H1 (cell line): ENCODE results near the gene CTNNA3.

Experiments used
- CREB1 ChIP-seq: IDR thresholded peaks from 2 replicates; pipeline ENCODE4 v1.6.1; 2012; ENCODE audit warnings: inconsistent platforms
- EZH2 ChIP-seq: fragments of 200-600 bp; sonication (generic); IDR thresholded peaks from 2 replicates; pipeline ENCODE4 v1.7.1; 2012; ENCODE audit warnings: low read depth, mild to moderate bottlenecking, moderate library complexity, low read length, inconsistent platforms; ENCODE audit not compliant: severe bottlenecking
- POLR2A ChIP-seq, 2 experiments: IDR thresholded peaks; 1 replicate in 1 of 2; 2 replicates in 1 of 2; pipeline ENCODE4 v1.6.1; 2011; ENCODE audit warnings: low read depth in 2 of 2, low read length in 2 of 2, mild to moderate bottlenecking in 2 of 2; ENCODE audit errors: control extremely low read depth in 1 of 2
- SIX5 ChIP-seq: IDR thresholded peaks from 2 replicates; pipeline ENCODE4 v1.6.1; 2011; ENCODE audit warnings: mild to moderate bottlenecking, low read depth, low read length
- ZNF274 ChIP-seq: IDR thresholded peaks from 2 replicates; pipeline ENCODE4 v1.7.0; 2012; ENCODE audit warnings: low read length, borderline replicate concordance; ENCODE audit errors: extremely low read depth
- TF ChIP-seq, protein P1 (sequence below), 3 experiments: IDR thresholded peaks; 1 replicate in 2 of 3; 2 replicates in 1 of 3; pipeline versions ENCODE4 v1.5.1 to v1.6.1; 2011; ENCODE audit warnings: low read length in 3 of 3, mild to moderate bottlenecking in 3 of 3, inconsistent platforms in 2 of 3, low read depth in 1 of 3, moderate library complexity in 1 of 3; ENCODE audit not compliant: insufficient read depth in 1 of 3; ENCODE audit errors: control extremely low read depth in 1 of 3
- TF ChIP-seq, protein P2 (sequence below): IDR thresholded peaks from 2 replicates; pipeline ENCODE4 v1.6.1; 2011; ENCODE audit warnings: low read length, improper control_type of control experiment

DNA sequence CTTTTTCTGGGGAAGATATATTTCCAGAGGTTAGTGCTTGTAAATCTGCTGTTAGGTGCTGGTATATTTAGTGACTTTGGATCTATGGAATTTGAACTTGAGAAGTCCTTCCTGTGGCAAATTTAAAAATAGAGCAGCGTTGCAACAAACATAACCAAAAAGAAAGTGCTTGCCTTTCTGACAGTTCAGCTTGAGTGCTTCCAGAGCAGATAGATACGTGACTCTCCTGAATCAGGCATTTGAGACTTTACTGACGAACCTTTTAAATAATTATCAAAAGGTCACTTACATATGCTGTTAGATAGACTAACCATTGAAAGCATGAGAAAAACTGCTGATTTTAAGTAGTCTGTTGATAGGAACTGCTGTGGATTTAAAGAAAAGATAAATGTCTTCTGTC is 1157.6 kb downstream of the CTNNA3 start:
- TF ChIP-seq, protein P1, sequence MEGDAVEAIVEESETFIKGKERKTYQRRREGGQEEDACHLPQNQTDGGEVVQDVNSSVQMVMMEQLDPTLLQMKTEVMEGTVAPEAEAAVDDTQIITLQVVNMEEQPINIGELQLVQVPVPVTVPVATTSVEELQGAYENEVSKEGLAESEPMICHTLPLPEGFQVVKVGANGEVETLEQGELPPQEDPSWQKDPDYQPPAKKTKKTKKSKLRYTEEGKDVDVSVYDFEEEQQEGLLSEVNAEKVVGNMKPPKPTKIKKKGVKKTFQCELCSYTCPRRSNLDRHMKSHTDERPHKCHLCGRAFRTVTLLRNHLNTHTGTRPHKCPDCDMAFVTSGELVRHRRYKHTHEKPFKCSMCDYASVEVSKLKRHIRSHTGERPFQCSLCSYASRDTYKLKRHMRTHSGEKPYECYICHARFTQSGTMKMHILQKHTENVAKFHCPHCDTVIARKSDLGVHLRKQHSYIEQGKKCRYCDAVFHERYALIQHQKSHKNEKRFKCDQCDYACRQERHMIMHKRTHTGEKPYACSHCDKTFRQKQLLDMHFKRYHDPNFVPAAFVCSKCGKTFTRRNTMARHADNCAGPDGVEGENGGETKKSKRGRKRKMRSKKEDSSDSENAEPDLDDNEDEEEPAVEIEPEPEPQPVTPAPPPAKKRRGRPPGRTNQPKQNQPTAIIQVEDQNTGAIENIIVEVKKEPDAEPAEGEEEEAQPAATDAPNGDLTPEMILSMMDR (IDR thresholded peaks at IDR 0.05; ENCODE audit: control extremely low read depth in 1 of 3, insufficient read depth in 1 of 3, low read depth in 1 of 3, low read length in 3 of 3) = no peak
- TF ChIP-seq POLR2A (IDR thresholded peaks at IDR 0.05; ENCODE audit: control extremely low read depth in 1 of 2, low read depth in 2 of 2, low read length in 2 of 2) = no peak
- TF ChIP-seq SIX5 = no peak
- no peak for TF ChIP-seq EZH2
- TF ChIP-seq CREB1 = no peak
- TF ChIP-seq, protein P2, sequence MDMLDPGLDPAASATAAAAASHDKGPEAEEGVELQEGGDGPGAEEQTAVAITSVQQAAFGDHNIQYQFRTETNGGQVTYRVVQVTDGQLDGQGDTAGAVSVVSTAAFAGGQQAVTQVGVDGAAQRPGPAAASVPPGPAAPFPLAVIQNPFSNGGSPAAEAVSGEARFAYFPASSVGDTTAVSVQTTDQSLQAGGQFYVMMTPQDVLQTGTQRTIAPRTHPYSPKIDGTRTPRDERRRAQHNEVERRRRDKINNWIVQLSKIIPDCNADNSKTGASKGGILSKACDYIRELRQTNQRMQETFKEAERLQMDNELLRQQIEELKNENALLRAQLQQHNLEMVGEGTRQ = no peak
- TF ChIP-seq ZNF274 = no peak
